DMS114 treated with DMSO at 0.1 percent for 48 hours (cell line): ENCODE data around the gene DNMT1.

Source experiments
- DNase-seq: peaks from one replicate; lab custom pipeline; 2025; ENCODE audit not compliant: unreplicated experiment; lab: John Stamatoyannopoulos, UW

Gene DNMT1

GRCh38 chr19:10100163-10100785, 94.5 kb downstream of the DNMT1 start:
- no peak for DNase-seq

GRCh38 chr19:10096615-10096963, 98.2 kb downstream of the DNMT1 start:
- no peak for DNase-seq

- peak; percentile 45 for DNase-seq
These were observed 98.7 kb downstream of the DNMT1 start for GRCh38 chr19:10095948-10096614.

GRCh38 chr19:10095622-10095947, 99.2 kb downstream of the DNMT1 start:
- no peak for DNase-seq

- DNase-seq, result no peak
These were observed 101.2 kb downstream of the DNMT1 start for GRCh38 chr19:10093295-10094186.

GRCh38 chr19:10092648-10093294, 102.0 kb downstream of the DNMT1 start:
- DNase-seq, result no peak

GRCh38 chr19:10091895-10092641, 102.7 kb downstream of the DNMT1 start:
- no peak for DNase-seq

GRCh38 chr19:10091370-10091687, 103.4 kb downstream of the DNMT1 start:
- no peak for DNase-seq

GRCh38 chr19:10089801-10090375, 104.9 kb downstream of the DNMT1 start:
- DNase-seq, result no peak

- DNase-seq, result no peak
These were observed 105.7 kb downstream of the DNMT1 start for GRCh38 chr19:10088949-10089554.

- DNase-seq, result no peak
These were observed 107.3 kb downstream of the DNMT1 start for GRCh38 chr19:10087296-10088061.

- DNase-seq, result no peak
These were observed 108.1 kb downstream of the DNMT1 start for GRCh38 chr19:10086591-10087192.

GRCh38 chr19:10085641-10086590, 108.8 kb downstream of the DNMT1 start, which contains the start of gene SHFL:
Gene SHFL (plus strand): TSS chr19:10086317. CDS start chr19:10086428, 111 bp downstream.
- no peak for DNase-seq

- no peak for DNase-seq
These were observed 110.0 kb downstream of the DNMT1 start for GRCh38 chr19:10084803-10085202.

GRCh38 chr19:10083911-10084310, 110.8 kb downstream of the DNMT1 start:
- DNase-seq, result no peak
